Aorta (tissue), 5 donors: ENCODE measurements around the gene LGI4. TPM values are rescaled to one million over a fixed set of nuclear protein-coding genes. Genes with fewer than 3 reads are reported as not detected.
"Not testable (repeated sequence)": the region's sequence is repeated elsewhere in the genome, so short reads cannot be mapped to it uniquely, and the experiment has no call there.

Experiments used
- ATAC-seq: fragments of 200-7000 bp; cut with Tn5 transposase; one replicate; pipeline ENCODE4 v1.9.1; 2022; ENCODE audit warnings: moderate library complexity; ENCODE audit not compliant: low FRiP score
- DNase-seq, 2 donors: peaks; one replicate each; pipeline ENCODE4 v3.0.0-alpha.2; 2020
- H3K27ac ChIP-seq, 2 donors: one replicate each; pipeline ENCODE4 v1.5.1; 2013; ENCODE audit warnings: low read length in 2 of 2, mild to moderate bottlenecking in 2 of 2, moderate library complexity in 2 of 2, control low read depth in 1 of 2, inconsistent platforms in 1 of 2, low read depth in 1 of 2
- H3K27me3 ChIP-seq, 2 donors: one replicate each; pipeline ENCODE4 v1.6.1; 2013; ENCODE audit warnings: control low read depth in 1 of 2, low read length in 1 of 2, mild to moderate bottlenecking in 1 of 2, moderate library complexity in 1 of 2; ENCODE audit not compliant: insufficient read depth in 2 of 2, control insufficient read depth in 1 of 2
- H3K36me3 ChIP-seq, 2 donors: one replicate each; pipeline ENCODE4 v1.6.1; 2013; ENCODE audit warnings: control low read depth in 1 of 2, low read length in 1 of 2, mild to moderate bottlenecking in 1 of 2; ENCODE audit not compliant: insufficient read depth in 2 of 2, control insufficient read depth in 1 of 2
- H3K4me1 ChIP-seq, 2 donors: one replicate each; pipeline ENCODE4 v1.6.1; 2013; ENCODE audit warnings: low read length in 2 of 2, control low read depth in 1 of 2, mild to moderate bottlenecking in 1 of 2, moderate library complexity in 1 of 2; ENCODE audit not compliant: insufficient read depth in 2 of 2, control insufficient read depth in 1 of 2
- H3K4me3 ChIP-seq, 2 donors: one replicate each; pipeline ENCODE4 v1.5.1; 2013; ENCODE audit warnings: low read length in 2 of 2, control low read depth in 1 of 2, mild to moderate bottlenecking in 1 of 2
- H3K9me3 ChIP-seq: one replicate; pipeline ENCODE4 v1.6.1; 2013; ENCODE audit warnings: mild to moderate bottlenecking, low read length; ENCODE audit not compliant: control insufficient read depth
- WGBS, 2 donors: extraction: QIAGEN DNeasy Blood & Tissue Kit; methylation state at CpG; one replicate each; pipeline ENCODE4 v1.1.7; 2013; 5-methylcytosine and 5-hydroxymethylcytosine counted together
- intact Hi-C, 2 donors: fragments of 100-400 bp; cut with DNase I; formaldehyde crosslinking; loops; one replicate each; pipeline versions ENCODE4 v1.14.2 to v1.15.0; 2022
- polyA plus RNA-seq, 2 donors: library from polyadenylated mRNA; stranded (reverse); fragments of 200-250 nt; gene quantifications; one replicate each; pipeline ENCODE4 v1.2.3, GENCODE V29; 2013
- total RNA-seq, 2 donors: library from RNA; stranded (reverse); fragmentation: NEBNext Ultra II Directional; extraction: Animal tissue kit (Norgen Biotek cat#: 25700); gene quantifications; one replicate each; pipeline ENCODE4 v1.2.1, GENCODE V29; 2021
- donor health status: healthy with polysubstance abuse.
- donor health status: Bipolar disorder and iron deficiency.
- donor health status: DM: no; HTN: no; CAD: no.
- donor health status: DM: no; HTN: no; CAD: no.
- donor health status: DM: yes; HTN: yes; CAD: no.

The LGI4 gene
- total and polyA plus RNA-seq, 4 donors: 5.1 to 17.5 (median 16.2) TPM

- no peak overlapping the region for H3K4me3 ChIP-seq
- intact Hi-C loops: loop anchor here in 1 of 2 donors (2.0 kb wide), 1 partner anchor 17 kb away; the partner anchor contains the start of gene FXYD3
- no peak overlapping the region for H3K27ac ChIP-seq
- H3K4me1 ChIP-seq: no peaks in the 10 kb centered on the region
- ATAC-seq: no peak
- H3K9me3 ChIP-seq: no peaks in the 10 kb centered on the region
- H3K36me3 ChIP-seq: no peaks in the 10 kb centered on the region
- no peak for DNase-seq
- H3K27me3 ChIP-seq: no peaks in the 10 kb centered on the region
These were observed 2.6 kb downstream of the LGI4 start for GRCh38 chr19:35132254-35132653.

GRCh38 chr19:35130761-35131720 lies 3.8 kb downstream of the LGI4 start:
- no peaks in the 10 kb centered on the region for H3K36me3 ChIP-seq
- ATAC-seq (no peak), DNase-seq (peak in 1 of 2 donors; percentile 58)
- no peaks in the 10 kb centered on the region for H3K4me1 ChIP-seq
- intact Hi-C loops: no loop called here
- H3K27ac ChIP-seq: no peak overlapping the region
- H3K27me3 ChIP-seq: no peaks in the 10 kb centered on the region
- H3K9me3 ChIP-seq: no peaks in the 10 kb centered on the region
- H3K4me3 ChIP-seq: no peak overlapping the region
- WGBS, 2 donors: 83 to 84% methylated on average over 30 to 31 of the region's 31 CpGs

- H3K4me1 ChIP-seq, H3K9me3 ChIP-seq, H3K36me3 ChIP-seq, DNase-seq, ATAC-seq, H3K4me3 ChIP-seq, intact Hi-C loops, H3K27me3 ChIP-seq, H3K27ac ChIP-seq: not testable (repeated sequence)
- 69 to 74% methylated on average over 14 of the region's 14 CpGs for WGBS, 2 donors
These were observed 5.1 kb downstream of the LGI4 start for GRCh38 chr19:35129724-35130274.

GRCh38 chr19:35128398-35129057 lies 6.3 kb downstream of the LGI4 start:
- Histone ChIP-seq H3K36me3 (no peaks in the 10 kb centered on the region), H3K4me1 (no peaks in the 10 kb centered on the region), H3K27ac (no peak overlapping the region), H3K9me3 (no peaks in the 10 kb centered on the region), H3K27me3 (no peaks in the 10 kb centered on the region), H3K4me3 (no peak overlapping the region)
- WGBS, 2 donors: 90 to 93% methylated on average over 9 of the region's 9 CpGs
- DNase-seq: no peak
- intact Hi-C loops: no loop called here
- ATAC-seq: no peak

GRCh38 chr19:35127871-35128270 lies 7.0 kb downstream of the LGI4 start:
- Histone ChIP-seq H3K27me3 (no peaks in the 10 kb centered on the region), H3K4me1 (no peaks in the 10 kb centered on the region), H3K4me3 (no peak overlapping the region), H3K36me3 (no peaks in the 10 kb centered on the region), H3K27ac (no peak overlapping the region), H3K9me3 (no peaks in the 10 kb centered on the region)
- DNase-seq (no peak), ATAC-seq (no peak)
- 85 to 94% methylated on average over 7 of the region's 7 CpGs for WGBS, 2 donors
- intact Hi-C loops: no loop called here

GRCh38 chr19:35126624-35126959 lies 8.3 kb downstream of the LGI4 start:
- intact Hi-C loops: no loop called here
- DNase-seq (no peak), ATAC-seq (no peak)
- no peak overlapping the region for H3K4me3 ChIP-seq
- no peaks in the 10 kb centered on the region for H3K36me3 ChIP-seq
- no peak overlapping the region for H3K27ac ChIP-seq
- 10 to 18% methylated on average over 20 of the region's 20 CpGs for WGBS, 2 donors
- H3K27me3 ChIP-seq: no peaks in the 10 kb centered on the region
- no peaks in the 10 kb centered on the region for H3K9me3 ChIP-seq
- H3K4me1 ChIP-seq: no peaks in the 10 kb centered on the region

- no peak for DNase-seq
- Histone ChIP-seq H3K27ac (no peak overlapping the region), H3K27me3 (no peaks in the 10 kb centered on the region), H3K36me3 (no peaks in the 10 kb centered on the region), H3K4me3 (no peak overlapping the region), H3K9me3 (no peaks in the 10 kb centered on the region), H3K4me1 (no peaks in the 10 kb centered on the region)
- ATAC-seq: no peak
- WGBS, 2 donors: 87 to 91% methylated on average over 31 to 35 of the region's 35 CpGs
- intact Hi-C loops: no loop called here
These were observed 8.9 kb downstream of the LGI4 start for GRCh38 chr19:35125749-35126623.

- Histone ChIP-seq H3K4me3 (no peak overlapping the region), H3K9me3 (no peaks in the 10 kb centered on the region), H3K27ac (no peak overlapping the region), H3K27me3 (no peaks in the 10 kb centered on the region), H3K36me3 (no peaks in the 10 kb centered on the region), H3K4me1 (no peaks in the 10 kb centered on the region)
- 91 to 92% methylated on average over 19 of the region's 19 CpGs for WGBS, 2 donors
- ATAC-seq: no peak
- no peak for DNase-seq
- intact Hi-C loops: no loop called here
These were observed 9.6 kb downstream of the LGI4 start for GRCh38 chr19:35125270-35125717.
